Type B pancreatic cell (in vitro differentiated cells): Measurements from ENCODE around the gene GH2. TPM values are rescaled to one million over a fixed set of nuclear protein-coding genes. Genes with fewer than 3 reads are reported as not detected.

Source experiments
- DNase-seq: peaks from one replicate; pipeline ENCODE4 v3.0.0; 2021; ENCODE audit warnings: mixed read lengths; ENCODE audit not compliant: unreplicated experiment; ENCODE audit errors: extremely low spot score
- H3K27ac Mint-ChIP-seq: 2 replicates; pipeline ENCODE4 v1.8.0; 2021; ENCODE audit warnings: mild to moderate bottlenecking, mixed read lengths
- H3K27me3 Mint-ChIP-seq: 2 replicates; pipeline ENCODE4 v1.8.0; 2021; ENCODE audit warnings: mixed read lengths
- H3K36me3 Mint-ChIP-seq: 2 replicates; pipeline ENCODE4 v1.8.0; 2021; ENCODE audit warnings: mixed read lengths
- H3K4me1 Mint-ChIP-seq: one replicate; pipeline ENCODE4 v1.8.0; 2021; ENCODE audit warnings: mixed read lengths; ENCODE audit not compliant: unreplicated experiment
- H3K4me3 Mint-ChIP-seq: 2 replicates; pipeline ENCODE4 v1.8.0; 2021; ENCODE audit warnings: mild to moderate bottlenecking, mixed read lengths
- H3K9me3 Mint-ChIP-seq: 2 replicates; pipeline ENCODE4 v1.8.0; 2021; ENCODE audit warnings: mixed read lengths
- CTCF ChIP-seq: fragments of 200-600 bp; sonication (generic); conservative IDR thresholded peaks from 2 replicates; pipeline ENCODE4 v1.5.0; 2021; ENCODE audit warnings: antibody characterized with exemption, mild to moderate bottlenecking
- total RNA-seq: library from RNA; stranded (reverse); gene quantifications from 2 replicates; pipeline ENCODE4 v1.2.1, GENCODE V29; 2021; ENCODE audit warnings: low replicate concordance

Gene GH2
- total RNA-seq, 1 donor from 2014 or later = not detected

GRCh38 chr17:63830278-63830677, 51.5 kb downstream of the GH2 start:
- no peaks in the 10 kb centered on the region for H3K9me3 Mint-ChIP-seq
- H3K4me1 Mint-ChIP-seq = peaks cover 30% of the 10 kb centered on the region
- H3K36me3 Mint-ChIP-seq = peaks cover 27% of the 10 kb centered on the region
- no peak for DNase-seq
- H3K4me3 Mint-ChIP-seq = no peak overlapping the region
- no peak for TF ChIP-seq CTCF
- H3K27ac Mint-ChIP-seq = peak overlapping the region; percentile 48
- H3K27me3 Mint-ChIP-seq = no peaks in the 10 kb centered on the region

Other genes with a start within 250 kb of the GH2 start
- 16.1 and 65.1 TPM in 2 replicates for gene LIMD2, start 181.8 kb downstream of the GH2 start, total RNA-seq
- 26.5 and 43.9 TPM in 2 replicates for gene STRADA, start 140.1 kb downstream of the GH2 start, total RNA-seq
- gene CCDC47, start 108.3 kb downstream of the GH2 start, total RNA-seq = 71.8 and 78.2 TPM in 2 replicates
- 124 and 148 TPM in 2 replicates for gene DDX42, start 107.8 kb downstream of the GH2 start, total RNA-seq
- gene PSMC5, start 54.5 kb downstream of the GH2 start, total RNA-seq = 112 and 113 TPM in 2 replicates
- 39.4 and 45.2 TPM in 2 replicates for gene FTSJ3, start 54.3 kb downstream of the GH2 start, total RNA-seq
- gene SMARCD2, start 39.3 kb downstream of the GH2 start, total RNA-seq = 64.8 and 67.3 TPM in 2 replicates
- gene CSH2, start 8.3 kb downstream of the GH2 start, total RNA-seq = not detected in 2 replicates
- gene CSH1, start 14.6 kb upstream of the GH2 start, total RNA-seq = not detected in 2 replicates
- gene CSHL1, start 29.3 kb upstream of the GH2 start, total RNA-seq = not detected in 2 replicates
- not detected in 2 replicates for gene GH1, start 36.9 kb upstream of the GH2 start, total RNA-seq
- gene CD79B, start 50.4 kb upstream of the GH2 start, total RNA-seq = not detected in 2 replicates
- gene SCN4A, start 91.0 kb upstream of the GH2 start, total RNA-seq = 0.39 TPM in 1 of 2 replicates, not detected in the other
- gene PRR29, start 116.4 kb upstream of the GH2 start, total RNA-seq = 0.45 and 4.2 TPM in 2 replicates
- 1.2 TPM in 1 of 2 replicates, not detected in the other for gene ICAM2, start 138.7 kb upstream of the GH2 start, total RNA-seq
- gene ERN1, start 248.2 kb upstream of the GH2 start, total RNA-seq = 12.1 and 13.9 TPM in 2 replicates